Breast epithelium (tissue), 3 donors: ENCODE measurements around the gene CCDC51.

Experiments
- POLR2A ChIP-seq: fragments of 450-650 bp; IDR thresholded peaks from one replicate; pipeline ENCODE4 v1.6.1; 2016; ENCODE audit warnings: antibody characterized with exemption, mild to moderate bottlenecking, moderate library complexity
- TF ChIP-seq, protein P1 (sequence below), 3 donors: fragments of 450-650 bp; IDR thresholded peaks; one replicate each; pipeline ENCODE4 v1.5.1; 2016 to 2017; ENCODE audit warnings: antibody characterized with exemption in 3 of 3, mild to moderate bottlenecking in 3 of 3, moderate library complexity in 3 of 3

- TF ChIP-seq, protein P1, sequence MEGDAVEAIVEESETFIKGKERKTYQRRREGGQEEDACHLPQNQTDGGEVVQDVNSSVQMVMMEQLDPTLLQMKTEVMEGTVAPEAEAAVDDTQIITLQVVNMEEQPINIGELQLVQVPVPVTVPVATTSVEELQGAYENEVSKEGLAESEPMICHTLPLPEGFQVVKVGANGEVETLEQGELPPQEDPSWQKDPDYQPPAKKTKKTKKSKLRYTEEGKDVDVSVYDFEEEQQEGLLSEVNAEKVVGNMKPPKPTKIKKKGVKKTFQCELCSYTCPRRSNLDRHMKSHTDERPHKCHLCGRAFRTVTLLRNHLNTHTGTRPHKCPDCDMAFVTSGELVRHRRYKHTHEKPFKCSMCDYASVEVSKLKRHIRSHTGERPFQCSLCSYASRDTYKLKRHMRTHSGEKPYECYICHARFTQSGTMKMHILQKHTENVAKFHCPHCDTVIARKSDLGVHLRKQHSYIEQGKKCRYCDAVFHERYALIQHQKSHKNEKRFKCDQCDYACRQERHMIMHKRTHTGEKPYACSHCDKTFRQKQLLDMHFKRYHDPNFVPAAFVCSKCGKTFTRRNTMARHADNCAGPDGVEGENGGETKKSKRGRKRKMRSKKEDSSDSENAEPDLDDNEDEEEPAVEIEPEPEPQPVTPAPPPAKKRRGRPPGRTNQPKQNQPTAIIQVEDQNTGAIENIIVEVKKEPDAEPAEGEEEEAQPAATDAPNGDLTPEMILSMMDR (IDR thresholded peaks at IDR 0.05), result peak; percentile 51 to 77 (median 70)
- no peak for TF ChIP-seq POLR2A
Observed at GRCh38 chr3:48465531-48466378, 25.8 kb upstream of the CCDC51 start.
